ENCODE data around the gene WSB2.

DNA sequence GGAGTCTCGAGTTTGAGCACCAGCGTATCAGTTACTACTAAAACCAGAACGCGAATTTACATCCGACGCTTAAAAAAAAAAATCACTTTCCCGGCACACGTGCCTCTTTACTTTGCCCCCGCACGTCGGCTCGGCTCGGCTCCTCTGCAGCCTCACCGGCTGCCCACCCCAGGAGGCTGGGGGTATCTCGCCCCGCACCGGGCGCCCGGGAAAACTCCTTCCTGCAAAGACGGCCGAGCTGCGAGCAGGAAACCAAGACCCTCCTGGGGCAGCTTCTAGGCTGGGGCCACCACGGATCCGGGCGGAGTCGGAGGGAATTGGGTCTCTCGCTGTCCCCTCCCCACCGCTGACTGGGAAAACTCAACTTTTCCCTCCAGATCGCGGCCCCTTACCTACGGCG lies 42.2 kb upstream of the WSB2 start:
- TF ChIP-seq, protein P1, sequence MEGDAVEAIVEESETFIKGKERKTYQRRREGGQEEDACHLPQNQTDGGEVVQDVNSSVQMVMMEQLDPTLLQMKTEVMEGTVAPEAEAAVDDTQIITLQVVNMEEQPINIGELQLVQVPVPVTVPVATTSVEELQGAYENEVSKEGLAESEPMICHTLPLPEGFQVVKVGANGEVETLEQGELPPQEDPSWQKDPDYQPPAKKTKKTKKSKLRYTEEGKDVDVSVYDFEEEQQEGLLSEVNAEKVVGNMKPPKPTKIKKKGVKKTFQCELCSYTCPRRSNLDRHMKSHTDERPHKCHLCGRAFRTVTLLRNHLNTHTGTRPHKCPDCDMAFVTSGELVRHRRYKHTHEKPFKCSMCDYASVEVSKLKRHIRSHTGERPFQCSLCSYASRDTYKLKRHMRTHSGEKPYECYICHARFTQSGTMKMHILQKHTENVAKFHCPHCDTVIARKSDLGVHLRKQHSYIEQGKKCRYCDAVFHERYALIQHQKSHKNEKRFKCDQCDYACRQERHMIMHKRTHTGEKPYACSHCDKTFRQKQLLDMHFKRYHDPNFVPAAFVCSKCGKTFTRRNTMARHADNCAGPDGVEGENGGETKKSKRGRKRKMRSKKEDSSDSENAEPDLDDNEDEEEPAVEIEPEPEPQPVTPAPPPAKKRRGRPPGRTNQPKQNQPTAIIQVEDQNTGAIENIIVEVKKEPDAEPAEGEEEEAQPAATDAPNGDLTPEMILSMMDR (IDR thresholded peaks at IDR 0.05; ENCODE audit: low read depth, low read length, missing input control): no peak
- TF ChIP-seq TAF1 (conservative IDR thresholded peaks at IDR 0.05): no peak
- TF ChIP-seq, protein P2, sequence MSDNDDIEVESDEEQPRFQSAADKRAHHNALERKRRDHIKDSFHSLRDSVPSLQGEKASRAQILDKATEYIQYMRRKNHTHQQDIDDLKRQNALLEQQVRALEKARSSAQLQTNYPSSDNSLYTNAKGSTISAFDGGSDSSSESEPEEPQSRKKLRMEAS (IDR thresholded peaks at IDR 0.05): no peak

Data from liver (tissue), 3 donors.